Bronchial epithelial cell (primary cell): ENCODE data around the gene LRSAM1. TPM values are rescaled to one million over a fixed set of nuclear protein-coding genes. Genes with fewer than 3 reads are reported as not detected.

Source experiments
- DNase-seq: peaks from one replicate; pipeline ENCODE4 v3.0.0-alpha.2; 2010; ENCODE audit warnings: low read depth
- FAIRE-seq: peaks from 2 replicates; lab custom pipeline; 2011; peaks lifted over from hg19 to GRCh38; lab: Jason Lieb, UNC
- H3K27me3 ChIP-seq: 2 replicates; pipeline ENCODE4 v1.5.1; 2011; ENCODE audit warnings: low read length; ENCODE audit not compliant: control insufficient read depth, insufficient read depth
- H3K36me3 ChIP-seq: 2 replicates; pipeline ENCODE4 v1.5.1; 2011; ENCODE audit warnings: low read length; ENCODE audit not compliant: control insufficient read depth, insufficient read depth
- H3K4me3 ChIP-seq: 2 replicates; pipeline ENCODE4 v1.5.1; 2011; ENCODE audit warnings: mild to moderate bottlenecking, low read depth, low read length, control low read depth
- total RNA-seq: library from RNA; depleted of rRNA; stranded (reverse); fragments of >200 nt; gene quantifications from 2 replicates; pipeline ENCODE4 v1.2.1, GENCODE V29; 2014
- TF ChIP-seq, protein P1 (sequence below): IDR thresholded peaks from 2 replicates; pipeline ENCODE4 v1.5.1; 2011; ENCODE audit warnings: mild to moderate bottlenecking, moderate library complexity, low read length, control low read depth, inconsistent platforms; ENCODE audit not compliant: insufficient read depth, severe bottlenecking

The LRSAM1 gene
- total RNA-seq, 1 donor from 2014 or later: 5.3 TPM

DNA sequence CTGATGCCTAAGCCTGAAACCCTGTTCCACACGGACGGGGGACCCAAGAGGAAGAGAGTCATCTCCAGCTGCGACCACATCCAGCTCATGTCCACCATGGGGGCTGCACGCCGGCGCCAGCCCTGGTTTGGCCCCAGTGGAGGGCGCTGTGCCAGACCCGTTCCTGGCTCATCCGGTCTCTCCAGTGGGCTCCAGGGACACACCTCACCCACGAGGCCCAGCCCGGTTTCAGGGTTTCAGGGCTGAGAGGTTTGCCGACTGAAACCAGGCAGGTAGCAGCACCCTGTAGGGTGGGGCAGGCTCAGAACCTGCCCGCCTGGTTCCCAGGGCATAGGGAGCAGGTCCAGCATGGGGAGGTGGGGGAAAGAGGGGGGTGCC is 89.3 kb downstream of the LRSAM1 start:
- Histone ChIP-seq H3K27me3 (no peaks in the 10 kb centered on the region), H3K36me3 (peaks cover 16% of the 10 kb centered on the region), H3K4me3 (no peak overlapping the region)
- DNase-seq (peak; percentile 48), FAIRE-seq (no peak)
- TF ChIP-seq, protein P1, sequence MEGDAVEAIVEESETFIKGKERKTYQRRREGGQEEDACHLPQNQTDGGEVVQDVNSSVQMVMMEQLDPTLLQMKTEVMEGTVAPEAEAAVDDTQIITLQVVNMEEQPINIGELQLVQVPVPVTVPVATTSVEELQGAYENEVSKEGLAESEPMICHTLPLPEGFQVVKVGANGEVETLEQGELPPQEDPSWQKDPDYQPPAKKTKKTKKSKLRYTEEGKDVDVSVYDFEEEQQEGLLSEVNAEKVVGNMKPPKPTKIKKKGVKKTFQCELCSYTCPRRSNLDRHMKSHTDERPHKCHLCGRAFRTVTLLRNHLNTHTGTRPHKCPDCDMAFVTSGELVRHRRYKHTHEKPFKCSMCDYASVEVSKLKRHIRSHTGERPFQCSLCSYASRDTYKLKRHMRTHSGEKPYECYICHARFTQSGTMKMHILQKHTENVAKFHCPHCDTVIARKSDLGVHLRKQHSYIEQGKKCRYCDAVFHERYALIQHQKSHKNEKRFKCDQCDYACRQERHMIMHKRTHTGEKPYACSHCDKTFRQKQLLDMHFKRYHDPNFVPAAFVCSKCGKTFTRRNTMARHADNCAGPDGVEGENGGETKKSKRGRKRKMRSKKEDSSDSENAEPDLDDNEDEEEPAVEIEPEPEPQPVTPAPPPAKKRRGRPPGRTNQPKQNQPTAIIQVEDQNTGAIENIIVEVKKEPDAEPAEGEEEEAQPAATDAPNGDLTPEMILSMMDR: peak; percentile 67

DNA sequence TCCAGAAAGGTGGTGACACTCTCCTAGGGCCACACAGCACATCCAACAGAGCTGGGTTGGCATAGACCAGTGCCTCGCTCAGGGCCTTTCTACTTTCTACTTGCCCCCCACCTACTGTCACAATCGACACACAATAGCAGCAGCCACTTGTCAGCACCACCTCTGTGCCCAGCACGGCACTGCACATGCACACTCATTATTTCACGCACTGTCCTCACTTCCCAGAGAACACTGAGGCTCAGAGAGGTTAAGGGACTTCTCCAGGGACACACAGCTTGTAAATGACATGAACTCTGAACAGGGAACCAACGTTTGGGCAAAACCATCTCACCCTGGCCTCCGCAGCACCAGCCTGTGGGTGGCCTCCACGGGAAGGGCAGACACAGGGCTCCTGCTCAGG is 89.9 kb downstream of the LRSAM1 start:
- no peaks in the 10 kb centered on the region for H3K27me3 ChIP-seq
- no peak for DNase-seq
- peaks cover 13% of the 10 kb centered on the region for H3K36me3 ChIP-seq
- peak; percentile 76 for FAIRE-seq
- TF ChIP-seq, protein P1: no peak
- no peak overlapping the region for H3K4me3 ChIP-seq

DNA sequence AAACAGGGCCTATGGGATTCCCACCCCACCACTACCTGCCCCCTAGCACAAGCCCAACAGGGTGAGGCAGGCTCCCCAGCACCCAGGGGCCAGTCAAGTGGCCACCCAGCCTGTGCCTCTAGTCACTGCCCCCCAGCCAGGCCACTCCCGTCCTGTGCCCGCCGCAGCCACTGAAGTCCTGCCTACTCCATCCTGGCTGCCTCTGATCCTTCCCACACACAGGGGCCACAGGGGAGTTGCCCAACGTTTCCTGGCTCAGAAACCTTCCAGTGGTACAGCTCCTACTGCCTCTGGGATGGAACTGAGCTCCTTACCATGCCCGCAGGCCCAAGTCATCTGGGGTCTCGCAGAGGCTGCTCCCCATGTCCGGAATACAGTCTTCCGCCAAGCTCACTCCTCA is 90.6 kb downstream of the LRSAM1 start:
- peaks cover 11% of the 10 kb centered on the region for H3K36me3 ChIP-seq
- TF ChIP-seq, protein P1: no peak
- H3K27me3 ChIP-seq: no peaks in the 10 kb centered on the region
- FAIRE-seq (no peak), DNase-seq (no peak)
- H3K4me3 ChIP-seq: no peak overlapping the region

DNA sequence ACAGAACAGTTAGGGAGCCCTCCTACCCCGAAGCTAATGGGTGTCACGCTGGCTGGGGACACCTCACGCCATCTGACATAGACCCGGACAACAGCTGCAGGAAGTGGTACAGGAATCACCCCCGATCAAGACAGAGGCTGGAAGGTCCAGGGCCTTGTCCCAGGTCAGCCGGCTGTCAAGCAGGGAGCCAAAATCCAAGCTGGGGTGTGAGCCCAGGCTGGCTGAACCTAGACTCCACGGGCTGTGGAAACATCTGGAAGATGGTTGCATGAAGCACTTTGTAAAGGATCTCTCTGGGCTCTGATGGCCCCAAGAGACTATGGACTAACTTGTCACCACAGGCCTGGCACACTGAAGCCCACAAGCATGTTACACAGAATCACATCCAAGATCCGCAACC is 91.9 kb downstream of the LRSAM1 start:
- Histone ChIP-seq H3K36me3 (peaks cover 13% of the 10 kb centered on the region), H3K4me3 (no peak overlapping the region), H3K27me3 (no peaks in the 10 kb centered on the region)
- TF ChIP-seq, protein P1: no peak
- FAIRE-seq (no peak), DNase-seq (no peak)

DNA sequence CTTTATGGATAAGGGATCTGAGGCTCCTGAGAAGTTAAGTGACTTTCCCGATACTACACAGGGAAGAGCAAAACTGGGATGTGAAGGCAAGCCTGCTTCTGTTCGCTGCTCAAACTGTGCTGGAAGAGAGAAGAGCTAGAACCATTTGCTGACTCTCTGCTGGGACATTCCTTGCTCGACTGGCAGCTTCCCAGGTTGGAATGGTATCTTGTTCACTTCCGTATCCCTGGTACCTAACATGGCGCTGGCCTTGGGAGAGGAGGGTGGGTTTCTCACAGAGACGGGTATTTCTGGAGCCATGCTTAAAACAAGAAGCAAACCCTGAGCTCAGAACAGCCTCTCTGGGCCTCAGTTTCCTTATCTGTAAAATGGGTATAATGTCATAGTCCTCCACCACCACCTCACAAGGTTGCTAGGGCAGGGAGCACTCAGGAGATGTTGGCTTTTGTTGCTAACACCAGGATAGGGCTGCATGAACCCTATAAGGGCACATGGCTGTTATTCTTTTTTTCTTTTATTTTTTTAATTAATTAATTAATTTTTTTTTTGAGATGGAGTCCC is 92.7 kb downstream of the LRSAM1 start:
- H3K27me3 ChIP-seq: no peaks in the 10 kb centered on the region
- TF ChIP-seq, protein P1: no peak
- H3K36me3 ChIP-seq: peaks cover 14% of the 10 kb centered on the region
- H3K4me3 ChIP-seq: no peak overlapping the region
- no peak for FAIRE-seq
- no peak for DNase-seq
